AG09309 (cell line): ENCODE data around the gene PRKG1.

Experiments
- DNase-seq: peaks from one replicate; pipeline ENCODE4 v3.0.0-alpha.2; 2010; ENCODE audit warnings: low read depth
- H3K4me3 ChIP-seq: 2 replicates; pipeline ENCODE4 v1.5.1; 2011; ENCODE audit warnings: mild to moderate bottlenecking, low read depth, low read length, moderate library complexity; ENCODE audit not compliant: control insufficient read depth
- TF ChIP-seq, protein P1 (sequence below): IDR thresholded peaks from 2 replicates; pipeline ENCODE4 v1.5.1; 2011; ENCODE audit warnings: mild to moderate bottlenecking, low read depth, low read length, inconsistent platforms; ENCODE audit not compliant: insufficient read depth, control insufficient read depth; ENCODE audit errors: missing control alignments

PRKG1 gene

DNA sequence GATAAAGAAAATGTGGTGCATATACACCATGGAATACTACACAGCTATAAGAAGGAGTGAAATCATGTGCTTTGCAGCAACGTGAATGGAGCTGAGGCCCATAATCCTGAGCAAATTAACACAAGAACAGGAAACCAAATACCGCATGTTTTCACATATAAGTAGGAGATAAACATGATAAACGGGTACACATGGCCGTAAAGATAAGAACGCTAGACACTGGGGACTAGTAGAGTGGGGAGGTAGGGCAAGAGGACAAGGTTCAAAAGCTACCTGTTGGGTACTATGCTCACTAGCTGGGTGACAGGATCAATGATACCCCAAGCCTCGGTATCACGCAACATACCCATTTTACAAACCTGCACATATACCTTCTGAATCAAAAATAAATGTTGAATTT, 511.5 kb downstream of the PRKG1 start:
- no peak overlapping the region for H3K4me3 ChIP-seq
- TF ChIP-seq, protein P1, sequence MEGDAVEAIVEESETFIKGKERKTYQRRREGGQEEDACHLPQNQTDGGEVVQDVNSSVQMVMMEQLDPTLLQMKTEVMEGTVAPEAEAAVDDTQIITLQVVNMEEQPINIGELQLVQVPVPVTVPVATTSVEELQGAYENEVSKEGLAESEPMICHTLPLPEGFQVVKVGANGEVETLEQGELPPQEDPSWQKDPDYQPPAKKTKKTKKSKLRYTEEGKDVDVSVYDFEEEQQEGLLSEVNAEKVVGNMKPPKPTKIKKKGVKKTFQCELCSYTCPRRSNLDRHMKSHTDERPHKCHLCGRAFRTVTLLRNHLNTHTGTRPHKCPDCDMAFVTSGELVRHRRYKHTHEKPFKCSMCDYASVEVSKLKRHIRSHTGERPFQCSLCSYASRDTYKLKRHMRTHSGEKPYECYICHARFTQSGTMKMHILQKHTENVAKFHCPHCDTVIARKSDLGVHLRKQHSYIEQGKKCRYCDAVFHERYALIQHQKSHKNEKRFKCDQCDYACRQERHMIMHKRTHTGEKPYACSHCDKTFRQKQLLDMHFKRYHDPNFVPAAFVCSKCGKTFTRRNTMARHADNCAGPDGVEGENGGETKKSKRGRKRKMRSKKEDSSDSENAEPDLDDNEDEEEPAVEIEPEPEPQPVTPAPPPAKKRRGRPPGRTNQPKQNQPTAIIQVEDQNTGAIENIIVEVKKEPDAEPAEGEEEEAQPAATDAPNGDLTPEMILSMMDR: no peak
- no peak for DNase-seq

DNA sequence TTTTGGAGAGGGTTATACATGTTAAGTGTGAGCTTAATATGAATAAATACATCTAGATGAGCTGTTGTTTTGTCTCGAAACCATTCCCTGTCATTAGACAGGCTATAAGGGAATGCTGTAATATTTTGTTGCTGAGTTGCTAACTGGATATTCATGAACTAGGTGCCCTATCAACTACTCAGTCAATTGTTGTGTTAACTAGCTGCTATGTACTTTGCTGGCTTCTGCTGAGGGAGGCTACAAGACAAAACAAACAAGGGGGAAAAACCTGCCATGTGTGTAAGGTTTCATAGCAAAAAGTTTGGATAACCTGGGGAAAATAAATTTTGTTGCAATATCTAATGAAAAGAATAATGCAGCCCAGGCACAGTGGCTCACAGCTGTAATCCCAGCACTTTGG, 514.7 kb downstream of the PRKG1 start:
- DNase-seq: no peak

DNA sequence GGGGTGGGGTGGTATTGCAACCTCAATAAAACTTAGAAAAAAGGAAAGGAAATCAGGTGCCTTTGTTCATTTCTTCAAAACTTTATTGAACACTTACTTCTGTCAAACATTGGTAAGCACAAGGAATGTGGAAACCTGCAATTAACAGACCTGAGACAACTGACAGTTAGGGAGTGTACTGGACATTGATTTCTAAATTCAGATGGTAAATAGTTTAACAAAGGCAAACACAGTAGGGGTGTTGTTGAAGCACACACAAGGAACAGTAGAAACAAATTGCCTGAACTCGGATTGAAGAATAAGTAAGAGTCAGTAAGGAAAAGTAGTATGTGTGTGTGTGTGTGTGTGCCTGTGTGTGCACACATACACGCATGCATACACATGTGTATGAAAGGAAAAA, 516.5 kb downstream of the PRKG1 start:
- H3K4me3 ChIP-seq: no peak overlapping the region
- DNase-seq: no peak
- TF ChIP-seq, protein P1: no peak

More for the DNA sequence above, 514.7 kb downstream of the PRKG1 start:
- no peak overlapping the region for H3K4me3 ChIP-seq
- TF ChIP-seq, protein P1: no peak

GRCh38 chr10:51596695-51597094, 522.4 kb downstream of the PRKG1 start:
- H3K4me3 ChIP-seq: no peak overlapping the region
- TF ChIP-seq, protein P1: no peak
- DNase-seq: no peak

GRCh38 chr10:51599647-51600046, 525.4 kb downstream of the PRKG1 start:
- TF ChIP-seq, protein P1: no peak
- DNase-seq: no peak
- H3K4me3 ChIP-seq: no peak overlapping the region

DNA sequence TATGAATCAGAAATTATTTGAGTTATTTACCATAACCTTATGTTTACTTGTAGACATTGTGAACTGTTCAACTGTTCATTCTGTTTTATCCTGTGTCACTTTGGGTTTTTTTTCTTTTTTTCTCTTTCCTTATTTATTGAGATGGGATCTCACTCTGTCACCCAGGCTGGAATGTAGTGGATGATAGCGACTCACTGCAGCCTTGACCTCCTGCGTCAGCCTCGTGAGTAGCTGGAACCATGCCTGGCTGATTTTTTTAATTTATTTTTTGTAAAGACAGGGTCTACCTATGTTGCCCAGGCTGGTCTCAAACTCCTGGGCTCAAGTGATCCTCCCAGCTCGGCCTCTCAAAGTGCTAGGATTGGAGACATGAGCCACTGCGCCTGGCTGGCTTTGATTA, 528.0 kb downstream of the PRKG1 start:
- no peak overlapping the region for H3K4me3 ChIP-seq
- no peak for DNase-seq
- TF ChIP-seq, protein P1: no peak

DNA sequence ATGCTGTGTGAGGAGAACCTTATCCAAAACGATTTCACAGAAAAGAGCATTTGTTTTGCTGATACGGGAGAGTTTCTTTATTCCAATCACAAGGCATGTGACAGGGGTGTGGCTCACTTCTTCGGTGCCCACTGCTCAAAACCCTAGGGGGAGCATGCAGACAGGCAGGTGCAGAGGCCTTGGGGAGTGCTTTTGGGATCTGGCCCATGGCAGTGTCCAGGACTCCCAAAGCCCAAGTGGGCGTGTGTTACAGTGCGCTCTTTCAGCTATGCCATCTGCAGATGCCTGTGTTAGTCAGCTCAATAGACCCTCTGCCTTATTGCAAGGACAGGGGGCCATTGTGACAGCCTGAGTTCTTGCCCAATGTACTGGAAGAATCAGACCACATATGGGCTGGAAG, 530.3 kb downstream of the PRKG1 start:
- no peak overlapping the region for H3K4me3 ChIP-seq
- DNase-seq: no peak
- TF ChIP-seq, protein P1: no peak
